ENCODE measurements around the gene CHMP4B. TPM values are rescaled to one million over a fixed set of nuclear protein-coding genes. Genes with fewer than 3 reads are reported as not detected.

The CHMP4B gene
- total RNA-seq, 3 donors from 2014 or later: 167 to 230 (median 184) TPM

DNA sequence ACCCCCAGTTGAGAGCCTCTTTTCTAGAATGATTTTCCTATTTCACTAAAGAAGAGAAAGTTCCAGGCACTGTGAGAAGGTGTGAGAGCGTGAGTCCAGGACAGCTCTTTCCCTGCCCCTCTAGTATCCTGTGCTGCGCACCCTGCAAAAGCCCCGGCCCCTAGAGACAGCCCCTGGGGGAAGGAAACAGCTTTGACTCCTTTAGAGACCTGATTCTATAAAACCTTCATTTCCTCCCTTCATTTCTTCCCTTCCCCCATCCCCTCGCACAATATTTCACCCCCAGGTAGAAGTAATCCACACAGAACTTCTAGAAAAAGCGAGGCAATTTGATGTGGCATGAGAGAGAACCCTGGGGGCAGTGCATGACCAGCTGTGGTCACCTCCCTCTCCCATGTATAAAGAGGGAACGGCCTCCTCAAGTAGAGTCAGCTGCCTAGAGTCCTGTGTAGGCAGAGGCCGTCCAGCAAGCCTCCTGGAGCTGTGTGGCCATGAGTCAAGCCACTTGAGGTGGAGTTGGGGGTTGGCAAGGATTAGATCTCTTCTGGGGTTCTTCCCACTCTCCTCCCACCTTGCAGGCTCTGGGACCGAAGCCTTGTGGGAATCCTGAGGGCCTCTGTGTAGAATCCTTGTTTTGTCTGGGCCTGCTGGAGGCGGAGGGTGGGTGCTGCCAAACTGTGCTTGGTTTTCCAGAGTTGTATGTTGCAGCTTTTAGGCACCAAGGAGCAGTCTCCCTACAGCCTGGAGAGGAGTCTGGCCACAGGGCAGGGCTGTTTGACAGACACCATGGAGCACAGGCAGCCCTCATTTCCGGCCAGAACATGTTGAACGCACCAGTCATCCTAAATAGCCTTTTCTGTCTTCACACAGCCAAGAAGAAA, 41.7 kb downstream of the CHMP4B start:
- peaks cover 7% of the 10 kb centered on the region for H3K36me3 ChIP-seq (ENCODE audit: low read depth)
- intact Hi-C loops (cut with DNase I, micrococcal nuclease): no loop called here

DNA sequence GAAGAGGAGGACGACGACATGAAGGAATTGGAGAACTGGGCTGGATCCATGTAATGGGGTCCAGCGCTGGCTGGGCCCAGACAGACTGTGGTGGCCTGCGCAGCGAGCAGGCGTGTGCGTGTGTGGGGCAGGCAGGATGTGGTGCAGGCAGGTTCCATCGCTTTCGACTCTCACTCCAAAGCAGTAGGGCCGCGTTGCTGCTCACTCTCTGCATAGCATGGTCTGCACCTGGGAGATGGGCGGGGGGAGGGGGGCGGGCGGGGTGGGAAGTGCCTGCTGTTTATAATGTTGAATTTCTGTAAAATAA, 42.3 kb downstream of the CHMP4B start:
- Histone ChIP-seq H3K4me3 (no peak overlapping the region), H3K9me3 (no peaks in the 10 kb centered on the region), H3K4me1 (ENCODE audit: low read depth) (no peaks in the 10 kb centered on the region), H3K36me3 (ENCODE audit: low read depth) (peaks cover 7% of the 10 kb centered on the region)
- ATAC-seq (no peak), DNase-seq (no peak)
- TF ChIP-seq, protein P1, sequence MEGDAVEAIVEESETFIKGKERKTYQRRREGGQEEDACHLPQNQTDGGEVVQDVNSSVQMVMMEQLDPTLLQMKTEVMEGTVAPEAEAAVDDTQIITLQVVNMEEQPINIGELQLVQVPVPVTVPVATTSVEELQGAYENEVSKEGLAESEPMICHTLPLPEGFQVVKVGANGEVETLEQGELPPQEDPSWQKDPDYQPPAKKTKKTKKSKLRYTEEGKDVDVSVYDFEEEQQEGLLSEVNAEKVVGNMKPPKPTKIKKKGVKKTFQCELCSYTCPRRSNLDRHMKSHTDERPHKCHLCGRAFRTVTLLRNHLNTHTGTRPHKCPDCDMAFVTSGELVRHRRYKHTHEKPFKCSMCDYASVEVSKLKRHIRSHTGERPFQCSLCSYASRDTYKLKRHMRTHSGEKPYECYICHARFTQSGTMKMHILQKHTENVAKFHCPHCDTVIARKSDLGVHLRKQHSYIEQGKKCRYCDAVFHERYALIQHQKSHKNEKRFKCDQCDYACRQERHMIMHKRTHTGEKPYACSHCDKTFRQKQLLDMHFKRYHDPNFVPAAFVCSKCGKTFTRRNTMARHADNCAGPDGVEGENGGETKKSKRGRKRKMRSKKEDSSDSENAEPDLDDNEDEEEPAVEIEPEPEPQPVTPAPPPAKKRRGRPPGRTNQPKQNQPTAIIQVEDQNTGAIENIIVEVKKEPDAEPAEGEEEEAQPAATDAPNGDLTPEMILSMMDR (IDR thresholded peaks at IDR 0.05): no peak
- intact Hi-C loops (cut with DNase I, micrococcal nuclease): no loop called here

More for the DNA sequence above, 41.7 kb downstream of the CHMP4B start:
- TF ChIP-seq, protein P1 (IDR thresholded peaks at IDR 0.05): no peak
- no peaks in the 10 kb centered on the region for H3K9me3 ChIP-seq
- H3K4me3 ChIP-seq: no peak overlapping the region
- ATAC-seq (no peak), DNase-seq (no peak)
- H3K4me1 ChIP-seq (ENCODE audit: low read depth): no peaks in the 10 kb centered on the region

DNA sequence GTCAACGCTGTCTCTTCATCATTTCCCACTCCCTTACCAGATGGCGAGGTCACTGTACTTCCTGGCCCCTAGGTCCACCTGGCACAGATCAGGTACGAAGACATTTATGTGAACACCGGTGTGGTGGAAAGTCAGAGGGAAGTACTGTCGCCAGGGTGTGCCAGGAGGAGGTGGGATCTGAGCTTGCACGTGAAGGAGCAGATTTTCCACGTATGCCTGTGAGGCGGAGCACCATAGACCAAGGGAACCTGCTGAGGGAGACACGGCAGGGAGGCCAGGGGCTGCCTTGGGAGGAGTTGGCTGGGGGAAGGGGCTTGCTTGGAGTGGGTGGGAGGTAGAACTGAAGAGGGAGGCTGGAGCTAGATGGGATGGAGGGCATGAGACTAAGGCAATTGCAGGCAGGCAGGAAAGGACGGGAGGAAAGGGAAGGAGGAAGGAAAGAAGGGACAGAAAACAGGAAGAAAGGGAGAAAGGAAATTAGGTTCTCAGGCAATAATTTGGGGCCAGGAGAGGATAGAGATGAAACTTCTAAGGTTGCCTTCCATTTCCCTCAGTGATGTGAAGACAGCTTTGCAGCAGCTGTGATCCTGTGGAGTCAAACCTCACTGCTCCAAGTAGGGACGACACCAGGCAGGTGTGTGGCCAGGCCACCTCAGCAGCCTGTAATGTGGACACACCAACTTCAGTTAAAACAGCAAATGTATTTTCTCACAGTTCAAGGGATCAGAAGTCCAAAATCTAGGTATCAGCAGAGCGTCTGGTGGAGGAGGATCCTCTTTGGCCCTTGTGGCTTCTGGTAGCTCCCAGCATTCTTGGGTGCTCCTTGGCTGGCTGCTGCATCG, 46.8 kb downstream of the CHMP4B start:
- TF ChIP-seq, protein P1 (IDR thresholded peaks at IDR 0.05): no peak
- DNase-seq (no peak), ATAC-seq (no peak)
- Histone ChIP-seq H3K4me3 (no peak overlapping the region), H3K9me3 (no peaks in the 10 kb centered on the region), H3K4me1 (ENCODE audit: low read depth) (peaks cover 5% of the 10 kb centered on the region), H3K36me3 (ENCODE audit: low read depth) (peaks cover 7% of the 10 kb centered on the region)
- intact Hi-C loops (cut with DNase I, micrococcal nuclease): no loop called here

DNA sequence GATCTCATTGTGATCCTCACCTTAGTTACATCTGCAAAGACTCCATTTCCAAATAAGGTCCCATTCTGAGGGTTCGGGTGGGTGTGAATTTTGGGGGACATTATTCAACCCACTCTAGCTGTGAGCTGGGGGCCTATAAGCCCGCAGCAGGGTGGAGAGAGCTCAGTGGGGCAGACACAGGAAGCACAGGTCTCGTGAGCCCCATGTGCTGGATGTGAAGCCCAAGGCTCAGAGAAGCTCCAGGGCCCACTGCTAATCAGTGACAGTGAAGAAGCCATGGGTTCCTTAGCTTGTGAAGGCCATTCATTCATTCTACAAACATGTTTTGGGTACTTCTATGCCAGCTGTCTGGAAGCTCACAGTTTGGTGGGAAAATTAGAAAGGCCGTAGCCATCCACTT, 47.5 kb downstream of the CHMP4B start:
- intact Hi-C loops (cut with DNase I, micrococcal nuclease): no loop called here

DNA sequence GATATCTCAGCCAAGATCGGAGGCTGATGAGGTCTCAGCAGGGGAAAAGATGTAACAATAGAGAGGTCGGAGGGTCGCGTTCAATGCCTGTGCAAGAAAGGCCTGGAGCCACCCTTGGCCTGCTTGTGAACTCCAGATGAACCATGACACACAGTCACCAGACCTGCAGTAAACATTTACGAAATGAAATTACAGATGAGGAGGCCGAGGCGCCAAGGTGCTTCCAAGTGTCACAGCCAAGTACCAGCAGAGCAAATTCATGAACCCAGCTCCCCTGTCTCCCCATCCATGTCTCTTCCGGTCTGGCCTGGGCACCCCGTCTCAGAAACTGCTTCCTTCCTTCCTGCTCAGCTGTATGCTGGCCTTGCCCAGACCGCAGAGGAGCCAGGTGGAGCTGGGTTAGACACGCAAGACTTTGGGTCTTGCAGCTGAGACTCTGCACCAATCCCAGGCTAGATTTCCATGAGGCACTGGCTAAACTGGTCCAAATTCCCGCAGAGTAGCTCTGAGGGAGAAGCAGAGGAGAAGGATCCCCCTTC, 48.1 kb downstream of the CHMP4B start:
- H3K4me3 ChIP-seq: no peak overlapping the region
- intact Hi-C loops (cut with DNase I, micrococcal nuclease): no loop called here
- DNase-seq: no peak
- ATAC-seq: peak; percentile 25
- TF ChIP-seq, protein P1 (IDR thresholded peaks at IDR 0.05): no peak
- H3K9me3 ChIP-seq: no peaks in the 10 kb centered on the region
- H3K4me1 ChIP-seq (ENCODE audit: low read depth): peaks cover 6% of the 10 kb centered on the region
- peaks cover 4% of the 10 kb centered on the region for H3K36me3 ChIP-seq (ENCODE audit: low read depth)

More for the DNA sequence above, 47.5 kb downstream of the CHMP4B start:
- Histone ChIP-seq H3K9me3 (no peaks in the 10 kb centered on the region), H3K36me3 (ENCODE audit: low read depth) (peaks cover 7% of the 10 kb centered on the region), H3K4me3 (no peak overlapping the region), H3K4me1 (ENCODE audit: low read depth) (peaks cover 6% of the 10 kb centered on the region)
- ATAC-seq: no peak
- TF ChIP-seq, protein P1 (IDR thresholded peaks at IDR 0.05): no peak
- DNase-seq: no peak
